HG02571 (cell line): ENCODE results near the gene ELK1.

Experiments
- ATAC-seq: cut with Tn5 transposase; IDR thresholded peaks from one replicate; pipeline ENCODE4 v1.9.1; 2021; ENCODE audit warnings: mild to moderate bottlenecking, moderate library complexity; ENCODE audit not compliant: unreplicated experiment

ELK1 gene

GRCh38 chrX:47646636-47647035 lies 3.7 kb downstream of the ELK1 start:
- no peak for ATAC-seq

GRCh38 chrX:47645530-47645929 lies 4.8 kb downstream of the ELK1 start:
- no peak for ATAC-seq

- ATAC-seq: no peak
These were observed 5.7 kb downstream of the ELK1 start for GRCh38 chrX:47644557-47645091.

DNA sequence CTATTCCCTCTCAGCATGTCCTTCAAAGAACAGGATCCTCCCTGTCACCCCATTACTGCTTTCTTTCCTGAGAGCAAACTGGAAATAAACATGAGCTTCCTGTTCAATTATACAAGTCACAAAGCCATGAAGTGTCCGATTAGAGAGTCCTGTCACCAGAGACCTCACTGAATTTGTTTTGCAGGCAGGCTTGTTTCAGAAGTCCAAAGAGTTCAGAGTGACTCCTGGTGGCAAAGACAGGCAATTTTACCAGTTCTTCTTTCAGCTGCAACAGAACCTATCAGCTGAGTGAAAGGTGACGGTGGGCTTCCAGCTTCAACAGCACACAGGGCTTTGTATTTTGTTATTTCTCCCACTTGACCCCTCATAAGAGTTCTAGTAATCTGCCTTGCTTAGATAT lies 6.4 kb downstream of the ELK1 start:
- no peak for ATAC-seq

- no peak for ATAC-seq
These were observed 11.5 kb downstream of the ELK1 start for GRCh38 chrX:47638816-47639215.

DNA sequence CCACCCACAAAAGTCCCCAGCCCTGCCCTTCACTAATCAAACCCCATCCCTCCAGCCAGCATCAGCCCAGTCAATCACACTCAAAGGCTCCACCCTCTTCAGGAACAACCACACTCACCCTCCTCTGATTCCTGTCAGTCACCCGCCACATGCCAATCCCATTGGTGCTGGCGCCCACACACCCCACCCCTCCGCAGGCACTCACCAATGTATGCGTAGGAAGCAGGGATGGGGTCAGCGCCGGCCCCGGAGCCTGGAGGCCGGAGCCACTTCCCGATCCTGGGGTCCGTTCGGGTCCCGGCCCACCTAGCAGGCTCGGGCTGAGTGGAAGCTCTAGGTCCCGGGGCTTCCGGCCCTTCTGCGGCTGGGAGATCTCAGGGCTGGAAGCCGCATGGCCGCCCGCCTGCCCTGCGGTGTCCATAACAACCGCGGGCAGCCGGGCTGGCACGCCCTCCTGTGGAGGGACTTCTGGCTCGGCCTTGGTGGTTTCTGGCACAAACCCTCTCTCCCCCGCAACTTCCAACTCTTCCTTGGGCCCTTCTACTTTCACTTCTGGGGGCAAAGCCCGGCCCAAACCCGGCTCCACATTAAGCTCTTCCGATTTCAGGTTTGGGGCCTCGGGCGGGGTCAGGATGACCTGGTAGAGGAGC lies 12.7 kb downstream of the ELK1 start:
- ATAC-seq: no peak

DNA sequence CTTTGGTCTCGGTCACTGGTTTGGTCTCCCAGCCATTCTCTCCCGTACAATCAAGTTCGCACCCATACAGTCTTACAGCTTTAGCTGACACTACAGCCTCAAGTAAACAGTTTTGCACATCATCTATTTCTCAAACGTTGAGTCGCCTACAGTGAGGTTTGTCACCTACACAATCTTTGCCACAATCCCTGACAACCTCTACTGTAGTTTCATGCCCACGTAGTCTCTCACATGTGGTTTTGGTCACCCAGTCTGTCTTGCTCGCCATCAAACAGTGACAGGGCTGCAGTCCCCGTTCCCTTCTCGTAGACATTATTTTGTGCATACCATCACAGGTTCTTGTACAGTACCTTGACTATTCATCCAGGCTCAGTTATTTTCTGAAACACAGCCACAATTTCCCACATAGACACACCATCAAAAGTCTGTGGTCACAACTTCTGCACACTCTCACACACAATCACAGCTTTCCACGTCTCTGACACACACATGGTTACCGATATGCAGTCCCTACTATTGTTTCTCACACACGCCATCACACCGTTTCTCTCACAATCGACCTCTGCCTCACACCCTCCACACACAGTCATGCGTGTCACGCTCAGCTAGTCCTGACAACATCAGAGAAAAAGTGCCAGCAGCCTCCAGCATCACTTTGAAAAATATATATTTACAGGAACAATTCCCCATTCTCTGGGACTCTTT lies 15.3 kb downstream of the ELK1 start:
- ATAC-seq: no peak

DNA sequence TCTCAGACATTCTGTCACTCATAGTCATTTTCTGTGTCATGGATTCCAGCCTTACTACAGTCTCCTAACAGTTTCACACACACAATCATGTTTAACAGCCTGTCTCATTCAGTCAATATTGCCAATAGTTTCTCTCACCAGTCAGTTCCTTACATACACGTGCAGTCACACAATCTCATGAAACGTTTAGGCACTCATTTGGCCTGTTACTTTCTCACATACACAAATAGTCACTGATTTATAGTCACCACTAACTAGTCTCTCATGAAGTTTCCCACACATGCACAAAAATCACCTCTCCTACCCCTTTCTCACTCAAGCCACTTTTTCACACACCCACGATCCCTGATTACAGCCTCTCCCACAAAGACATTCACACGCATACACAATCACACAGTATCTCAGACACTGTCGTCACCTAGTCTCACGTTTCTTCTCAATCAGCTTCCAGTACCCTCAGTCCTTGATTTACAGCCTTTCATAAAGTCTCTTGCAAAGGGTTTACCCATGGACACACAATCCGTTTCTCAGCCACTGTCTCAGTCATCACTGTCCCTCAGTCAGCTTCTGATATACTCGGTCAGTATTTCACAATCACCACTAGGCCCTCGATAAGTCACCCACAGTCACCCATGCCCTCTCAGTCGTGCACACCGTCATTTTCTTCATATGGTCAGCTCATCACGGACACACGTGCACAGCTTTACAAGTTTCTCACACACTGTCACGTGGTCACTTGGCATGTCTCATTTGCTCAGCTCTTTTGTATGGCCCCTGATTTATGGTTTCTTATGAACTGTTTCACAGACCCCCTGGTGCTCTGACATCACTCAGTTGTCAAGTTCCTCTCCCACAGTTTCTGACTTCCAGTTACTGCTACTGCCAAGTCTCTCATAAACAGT lies 16.4 kb downstream of the ELK1 start:
- no peak for ATAC-seq

DNA sequence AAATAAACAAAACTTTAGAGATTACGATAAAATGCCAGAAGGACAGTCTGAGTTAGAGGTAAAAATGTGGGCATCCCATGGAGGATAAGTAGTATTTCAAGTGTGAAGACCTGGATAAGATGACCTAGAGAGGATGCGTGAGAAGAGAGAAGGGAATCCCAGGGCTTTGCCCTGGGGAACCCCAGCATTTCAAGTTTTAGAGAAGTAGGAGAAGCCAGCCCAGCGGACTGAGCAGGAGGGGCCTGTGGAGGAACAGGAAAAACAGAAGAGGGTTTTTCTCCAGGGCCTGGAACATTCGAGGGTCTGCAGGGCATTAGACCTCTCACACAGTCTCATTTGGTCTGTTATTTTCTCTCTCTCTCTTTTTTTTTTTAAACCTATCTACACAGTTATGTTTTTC lies 17.7 kb downstream of the ELK1 start:
- no peak for ATAC-seq

DNA sequence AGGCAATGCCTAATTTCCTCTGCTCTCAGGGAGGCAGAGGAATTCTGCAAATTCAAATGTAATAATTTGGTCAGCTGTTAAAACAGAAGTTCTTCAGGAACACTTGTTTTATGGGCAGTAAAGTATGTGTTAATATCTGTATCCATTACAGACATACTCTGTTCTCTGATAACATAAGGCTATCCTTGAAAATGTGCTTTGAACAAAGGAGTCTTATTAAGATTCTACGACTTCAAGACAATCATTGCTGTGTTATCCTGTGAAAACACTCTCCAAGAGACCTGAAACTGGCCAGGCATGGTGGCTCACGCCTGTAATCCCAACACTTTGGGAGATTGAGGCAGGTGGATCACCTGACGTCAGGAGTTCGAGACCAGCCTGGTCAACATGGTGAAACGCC lies 18.7 kb downstream of the ELK1 start:
- ATAC-seq: no peak

- no peak for ATAC-seq
These were observed 20.8 kb downstream of the ELK1 start, which contains the start of gene CFP for GRCh38 chrX:47629419-47630200. Gene CFP, minus strand, starts transcription at chrX:47629930. Its CDS starts 86 bp downstream, at chrX:47629844.

DNA sequence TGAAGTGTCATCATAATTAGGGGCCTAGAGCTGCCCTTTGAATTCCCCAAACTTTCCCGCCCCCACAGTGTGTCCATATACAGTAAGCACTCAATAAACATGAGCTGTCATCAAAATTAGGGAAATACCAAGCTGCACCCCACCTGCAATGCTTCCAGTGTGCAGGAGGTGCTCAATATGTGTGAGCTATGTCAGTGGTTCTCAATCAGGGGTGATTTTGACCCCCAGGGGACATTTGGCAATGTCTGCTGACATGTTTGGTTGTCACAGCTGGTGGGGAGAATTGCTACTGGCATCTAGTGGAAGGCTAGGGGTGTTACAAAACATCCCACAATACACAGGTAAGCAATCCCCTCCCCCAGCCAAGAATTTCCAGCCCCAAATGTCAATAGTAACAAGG lies 21.4 kb downstream of the ELK1 start:
- ATAC-seq: no peak

DNA sequence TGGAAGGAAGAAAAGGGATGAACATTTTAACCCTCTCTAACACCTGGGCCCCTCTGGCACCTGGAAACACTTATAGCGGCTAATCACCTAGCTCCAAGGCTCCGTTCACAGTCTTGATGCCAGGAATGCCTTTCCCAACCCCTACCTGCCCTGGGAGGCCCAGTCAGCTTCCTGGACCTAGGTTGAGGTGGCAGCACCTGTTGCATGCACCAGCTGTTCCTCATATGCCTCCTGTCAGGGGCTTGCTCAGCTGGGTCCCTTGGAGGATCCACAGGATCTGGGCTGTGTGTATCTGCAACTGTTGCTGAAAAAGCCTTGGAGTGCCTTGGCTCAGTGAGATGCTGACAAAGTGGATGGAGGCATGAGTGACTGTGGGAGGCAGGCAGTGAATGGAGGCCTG lies 25.0 kb downstream of the ELK1 start:
- no peak for ATAC-seq

GRCh38 chrX:47623540-47624027 lies 26.8 kb downstream of the ELK1 start:
- no peak for ATAC-seq

DNA sequence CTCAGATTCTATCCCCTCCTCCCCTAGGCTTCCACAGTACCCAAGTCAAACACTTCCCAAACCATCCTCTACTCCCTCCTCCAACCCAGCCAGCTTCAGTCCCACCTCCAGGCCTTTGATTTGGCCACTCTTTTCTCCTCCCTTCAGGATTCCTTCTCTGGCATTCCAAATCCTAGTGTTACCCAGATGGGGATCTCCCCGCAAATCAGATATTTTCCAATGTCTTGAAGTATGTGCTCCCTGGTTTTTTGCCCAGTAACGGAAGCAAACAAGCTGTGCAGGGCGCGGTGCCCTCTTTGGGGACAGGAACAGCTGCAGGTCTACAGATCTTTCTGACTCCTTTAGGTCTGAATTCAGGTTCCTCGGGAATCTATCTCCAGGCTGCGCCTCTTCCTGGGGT lies 28.5 kb downstream of the ELK1 start:
- ATAC-seq: no peak

GRCh38 chrX:47620303-47620685 lies 30.1 kb downstream of the ELK1 start:
- ATAC-seq: no peak

DNA sequence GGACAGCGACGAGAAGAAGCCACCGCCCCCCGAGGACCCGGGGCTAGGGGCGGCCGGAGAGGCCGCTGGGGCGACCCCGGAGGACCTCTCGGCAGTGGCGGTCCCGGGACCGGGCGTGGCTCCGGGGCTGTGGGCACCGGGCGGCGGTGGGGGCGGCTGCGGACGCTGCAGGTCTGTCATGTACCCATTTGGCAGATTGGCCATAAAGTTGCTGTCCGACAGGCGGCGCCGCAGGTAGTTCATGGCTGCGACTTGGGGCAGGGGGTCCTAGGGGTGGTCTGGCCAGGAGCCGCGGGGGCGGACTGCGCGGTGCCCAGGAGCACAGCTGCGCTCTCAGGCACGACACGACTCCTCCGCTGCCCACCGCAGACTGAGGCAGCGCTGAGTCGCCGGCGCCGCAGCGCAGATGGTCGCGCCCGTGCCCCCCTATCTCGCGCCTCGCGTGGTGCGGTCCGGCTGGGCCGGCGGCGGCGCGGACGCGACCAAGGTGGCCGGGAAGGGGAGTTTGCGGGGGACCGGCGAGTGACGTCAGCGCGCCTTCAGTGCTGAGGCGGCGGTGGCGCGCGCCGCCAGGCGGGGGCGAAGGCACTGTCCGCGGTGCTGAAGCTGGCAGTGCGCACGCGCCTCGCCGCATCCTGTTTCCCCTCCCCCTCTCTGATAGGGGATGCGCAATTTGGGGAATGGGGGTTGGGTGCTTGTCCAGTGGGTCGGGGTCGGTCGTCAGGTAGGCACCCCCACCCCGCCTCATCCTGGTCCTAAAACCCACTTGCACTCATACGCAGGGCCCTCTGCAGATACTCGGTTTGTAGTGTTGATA lies 30.7 kb downstream of the ELK1 start, which contains the start of gene SYN1:
TSS of gene SYN1 (minus strand) at position 372 of the 817 bp plus-strand sequence. CDS start at position 243, 129 bp downstream.
- ATAC-seq: peak; percentile 58

DNA sequence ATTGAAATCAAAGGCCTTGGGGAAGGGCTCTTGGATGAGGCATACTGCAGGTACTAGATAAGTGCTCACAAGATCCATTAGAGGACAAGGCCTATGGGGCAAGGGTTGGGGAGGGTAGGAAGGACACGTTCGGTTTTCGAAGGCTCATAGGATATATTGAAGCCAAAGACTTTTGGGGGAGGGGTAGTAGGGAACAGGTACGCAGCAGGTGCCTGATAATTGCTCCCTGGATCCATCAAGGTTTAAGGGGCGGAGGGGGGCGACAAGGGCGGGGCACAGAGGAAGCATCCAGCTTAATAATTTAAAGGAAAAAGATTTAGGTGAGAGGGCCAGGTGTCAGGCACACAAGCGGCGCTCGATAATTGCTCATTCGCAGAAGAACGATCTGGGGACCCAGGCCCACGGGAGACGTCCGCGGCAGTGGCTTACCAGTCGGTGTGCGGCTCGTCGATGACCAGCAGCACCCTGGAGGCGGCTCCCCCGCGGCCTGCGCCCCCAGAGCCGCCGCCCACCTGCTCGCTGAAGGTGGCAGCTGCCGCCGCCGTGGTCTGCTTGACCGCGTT lies 31.4 kb downstream of the ELK1 start:
- ATAC-seq: no peak

GRCh38 chrX:47614618-47615017 lies 35.7 kb downstream of the ELK1 start:
- no peak for ATAC-seq
